Aorta (tissue), 5 donors: ENCODE data around the gene PRKCQ. TPM values are rescaled to one million over a fixed set of nuclear protein-coding genes. Genes with fewer than 3 reads are reported as not detected.

Experiments used
- ATAC-seq: fragments of 200-7000 bp; cut with Tn5 transposase; one replicate; pipeline ENCODE4 v1.9.1; 2022; ENCODE audit warnings: moderate library complexity; ENCODE audit not compliant: low FRiP score
- DNase-seq, 2 donors: peaks; one replicate each; pipeline ENCODE4 v3.0.0-alpha.2; 2020
- H3K27ac ChIP-seq, 2 donors: one replicate each; pipeline ENCODE4 v1.5.1; 2013; ENCODE audit warnings: low read length in 2 of 2, mild to moderate bottlenecking in 2 of 2, moderate library complexity in 2 of 2, control low read depth in 1 of 2, inconsistent platforms in 1 of 2, low read depth in 1 of 2
- H3K27me3 ChIP-seq, 2 donors: one replicate each; pipeline ENCODE4 v1.6.1; 2013; ENCODE audit warnings: control low read depth in 1 of 2, low read length in 1 of 2, mild to moderate bottlenecking in 1 of 2, moderate library complexity in 1 of 2; ENCODE audit not compliant: insufficient read depth in 2 of 2, control insufficient read depth in 1 of 2
- H3K36me3 ChIP-seq, 2 donors: one replicate each; pipeline ENCODE4 v1.6.1; 2013; ENCODE audit warnings: control low read depth in 1 of 2, low read length in 1 of 2, mild to moderate bottlenecking in 1 of 2; ENCODE audit not compliant: insufficient read depth in 2 of 2, control insufficient read depth in 1 of 2
- H3K4me1 ChIP-seq, 2 donors: one replicate each; pipeline ENCODE4 v1.6.1; 2013; ENCODE audit warnings: low read length in 2 of 2, control low read depth in 1 of 2, mild to moderate bottlenecking in 1 of 2, moderate library complexity in 1 of 2; ENCODE audit not compliant: insufficient read depth in 2 of 2, control insufficient read depth in 1 of 2
- H3K4me3 ChIP-seq, 2 donors: one replicate each; pipeline ENCODE4 v1.5.1; 2013; ENCODE audit warnings: low read length in 2 of 2, control low read depth in 1 of 2, mild to moderate bottlenecking in 1 of 2
- H3K9me3 ChIP-seq: one replicate; pipeline ENCODE4 v1.6.1; 2013; ENCODE audit warnings: mild to moderate bottlenecking, low read length; ENCODE audit not compliant: control insufficient read depth
- WGBS, 2 donors: extraction: QIAGEN DNeasy Blood & Tissue Kit; methylation state at CpG; one replicate each; pipeline ENCODE4 v1.1.7; 2013; 5-methylcytosine and 5-hydroxymethylcytosine counted together
- intact Hi-C, 2 donors: fragments of 100-400 bp; cut with DNase I; formaldehyde crosslinking; loops; one replicate each; pipeline versions ENCODE4 v1.14.2 to v1.15.0; 2022
- polyA plus RNA-seq, 2 donors: library from polyadenylated mRNA; stranded (reverse); fragments of 200-250 nt; gene quantifications; one replicate each; pipeline ENCODE4 v1.2.3, GENCODE V29; 2013
- total RNA-seq, 2 donors: library from RNA; stranded (reverse); fragmentation: NEBNext Ultra II Directional; extraction: Animal tissue kit (Norgen Biotek cat#: 25700); gene quantifications; one replicate each; pipeline ENCODE4 v1.2.1, GENCODE V29; 2021
- donor health status: healthy with polysubstance abuse.
- donor health status: Bipolar disorder and iron deficiency.
- donor health status: DM: no; HTN: no; CAD: no.
- donor health status: DM: no; HTN: no; CAD: no.
- donor health status: DM: yes; HTN: yes; CAD: no.

The PRKCQ gene
- total and polyA plus RNA-seq, 4 donors = 0.45 to 1.3 (median 1.1) TPM; not detected in 1

GRCh38 chr10:6431861-6432260 lies 148.2 kb downstream of the PRKCQ start:
- DNase-seq (no peak), ATAC-seq (no peak)
- Histone ChIP-seq H3K27me3 (no peaks in the 10 kb centered on the region), H3K4me1 (no peaks in the 10 kb centered on the region), H3K36me3 (no peaks in the 10 kb centered on the region), H3K4me3 (no peak overlapping the region), H3K9me3 (no peaks in the 10 kb centered on the region), H3K27ac (no peak overlapping the region)
- intact Hi-C loops = no loop called here
- WGBS, 2 donors = 5 to 7% methylated on average over 4 of the region's 4 CpGs

- intact Hi-C loops = no loop called here
- Histone ChIP-seq H3K4me1 (no peaks in the 10 kb centered on the region), H3K4me3 (no peak overlapping the region), H3K27ac (no peak overlapping the region), H3K27me3 (no peaks in the 10 kb centered on the region), H3K36me3 (no peaks in the 10 kb centered on the region), H3K9me3 (no peaks in the 10 kb centered on the region)
- ATAC-seq (no peak), DNase-seq (no peak)
- 69 to 75% methylated on average over 11 of the region's 11 CpGs for WGBS, 2 donors
Measured at GRCh38 chr10:6431186-6431585, 148.9 kb downstream of the PRKCQ start.

- Histone ChIP-seq H3K4me1 (no peaks in the 10 kb centered on the region), H3K4me3 (no peak overlapping the region), H3K27ac (no peak overlapping the region), H3K9me3 (no peaks in the 10 kb centered on the region), H3K36me3 (no peaks in the 10 kb centered on the region), H3K27me3 (no peaks in the 10 kb centered on the region)
- intact Hi-C loops = no loop called here
- no peak for ATAC-seq
- 89 to 92% methylated on average over 21 of the region's 21 CpGs for WGBS, 2 donors
- no peak for DNase-seq
Measured at GRCh38 chr10:6430423-6430980, 149.6 kb downstream of the PRKCQ start.

GRCh38 chr10:6427357-6427959 lies 152.6 kb downstream of the PRKCQ start:
- intact Hi-C loops = no loop called here
- Histone ChIP-seq H3K9me3 (no peaks in the 10 kb centered on the region), H3K36me3 (no peaks in the 10 kb centered on the region), H3K27me3 (no peaks in the 10 kb centered on the region), H3K4me3 (no peak overlapping the region), H3K27ac (no peak overlapping the region), H3K4me1 (no peaks in the 10 kb centered on the region)
- 85 to 87% methylated on average over 10 of the region's 10 CpGs for WGBS, 2 donors
- ATAC-seq (no peak), DNase-seq (no peak)

GRCh38 chr10:6426317-6426716 lies 153.8 kb downstream of the PRKCQ start:
- ATAC-seq = no peak
- Histone ChIP-seq H3K27ac (no peak overlapping the region), H3K4me1 (no peaks in the 10 kb centered on the region), H3K9me3 (no peaks in the 10 kb centered on the region), H3K36me3 (no peaks in the 10 kb centered on the region), H3K4me3 (no peak overlapping the region), H3K27me3 (no peaks in the 10 kb centered on the region)
- intact Hi-C loops = no loop called here
- WGBS, 2 donors = 86 to 92% methylated on average over 6 of the region's 6 CpGs
- DNase-seq = no peak

GRCh38 chr10:6423413-6424170 lies 156.5 kb downstream of the PRKCQ start:
- H3K27me3 ChIP-seq = no peaks in the 10 kb centered on the region
- intact Hi-C loops = no loop called here
- WGBS, 2 donors = 84 to 85% methylated on average over 17 of the region's 17 CpGs

GRCh38 chr10:6423004-6423403 lies 157.1 kb downstream of the PRKCQ start:
- intact Hi-C loops = no loop called here
- 75 to 80% methylated on average over 4 of the region's 4 CpGs for WGBS, 2 donors
- Histone ChIP-seq H3K4me1 (no peaks in the 10 kb centered on the region), H3K27me3 (no peaks in the 10 kb centered on the region), H3K27ac (no peak overlapping the region), H3K4me3 (no peak overlapping the region), H3K36me3 (no peaks in the 10 kb centered on the region), H3K9me3 (no peaks in the 10 kb centered on the region)
- no peak for ATAC-seq
- no peak for DNase-seq

More at GRCh38 chr10:6423413-6424170, 156.5 kb downstream of the PRKCQ start:
- DNase-seq = no peak
- no peak for ATAC-seq
- Histone ChIP-seq H3K36me3 (no peaks in the 10 kb centered on the region), H3K4me3 (no peak overlapping the region), H3K27ac (no peak overlapping the region), H3K4me1 (no peaks in the 10 kb centered on the region), H3K9me3 (no peaks in the 10 kb centered on the region)

- no peaks in the 10 kb centered on the region for H3K27me3 ChIP-seq
- intact Hi-C loops = loop anchor here (5.0 kb wide), 2 partner anchors 259 to 264 kb away; no protein-coding TSS in a partner anchor
- no peaks in the 10 kb centered on the region for H3K9me3 ChIP-seq
- no peak overlapping the region for H3K27ac ChIP-seq
- H3K36me3 ChIP-seq = no peaks in the 10 kb centered on the region
- H3K4me1 ChIP-seq = no peaks in the 10 kb centered on the region
- 64 to 74% methylated on average over 2 of the region's 2 CpGs for whole genome bisulfite sequencing, 2 donors
- no peak overlapping the region for H3K4me3 ChIP-seq
- DNase-seq (no peak), ATAC-seq (no peak)
Measured at GRCh38 chr10:6418613-6419216, 161.4 kb downstream of the PRKCQ start.
